Measurements from ENCODE around the gene CBFB. TPM values are rescaled to one million over a fixed set of nuclear protein-coding genes. Genes with fewer than 3 reads are reported as not detected.

The CBFB gene
- total and polyA plus RNA-seq, 2 of the 4 experiments (the other 2 are of a cell fraction): 44.2 to 48.0 TPM

GRCh38 chr16:67030221-67030962, 1.4 kb downstream of the CBFB start:
- Histone ChIP-seq H4K91ac (ENCODE audit: insufficient read depth, low read depth, low read length) (no peak overlapping the region), H3K9me1 (ENCODE audit: insufficient read depth, low read length) (peaks cover 6% of the 10 kb centered on the region; the same call in 1 of the 2 replicates), H2AFZ (replicated peaks; ENCODE audit: low read length, poor library complexity) (no peak overlapping the region), H3K27me3 (ENCODE audit: control insufficient read depth, insufficient read depth, low read length) (no peaks in the 10 kb centered on the region), H2BK15ac (ENCODE audit: low read depth, low read length) (no peak overlapping the region), H2BK120ac (ENCODE audit: low read depth, low read length) (no peak overlapping the region), H3K79me1 (ENCODE audit: low read depth in 1 of 2, low read length in 2 of 2) (peaks cover 5 to 31% of the 10 kb centered on the region in 2 experiments; a peak in 3 of 4 replicates), H3K56ac (ENCODE audit: extremely low read depth, insufficient read depth, low read length) (peak overlapping the region; percentile 32; the same call in 1 of the 2 replicates), H3K23ac (ENCODE audit: low read depth, low read length) (peak overlapping the region; percentile 43), H3K4me1 (ENCODE audit: control insufficient read depth, insufficient read depth, low read length) (peaks cover 11% of the 10 kb centered on the region), H3K27ac (ENCODE audit: insufficient read depth, low read length) (peak overlapping the region; percentile 92), H2AK5ac (ENCODE audit: low read depth, low read length) (peak overlapping the region; percentile 36; the same call in 1 of the 2 replicates), H3K9me3 (ENCODE audit: control insufficient read depth, insufficient read depth, low read length) (no peaks in the 10 kb centered on the region), H3K14ac (replicated peaks; ENCODE audit: low read depth, low read length) (peak overlapping the region; percentile 59), H4K8ac (ENCODE audit: low read depth in 2 of 2, low read length in 2 of 2) (peak overlapping the region in 1 of 2 experiments; percentile 49; a peak in 1 of 4 replicates), H3K4me2 (ENCODE audit: low read depth, low read length) (peak overlapping the region; percentile 94), H3K4me3 (ENCODE audit: insufficient read depth, low read depth, low read length) (peak overlapping the region; percentile 85), H3K4ac (ENCODE audit: low read depth, low read length) (peak overlapping the region; percentile 44; the same call in 1 of the 2 replicates), H4K20me1 (ENCODE audit: insufficient read depth, low read length) (peaks cover 38% of the 10 kb centered on the region), H2BK20ac (ENCODE audit: low read depth, low read length) (no peak overlapping the region), H3K36me3 (ENCODE audit: control insufficient read depth, insufficient read depth, low read length) (peaks cover 8% of the 10 kb centered on the region), H3K9ac (ENCODE audit: low read depth, low read length) (peak overlapping the region; percentile 88), H2AK9ac (replicated peaks; ENCODE audit: low read depth, low read length, poor library complexity) (no peak overlapping the region), H4K5ac (ENCODE audit: low read depth, low read length) (no peak overlapping the region), H2BK5ac (ENCODE audit: low read depth, low read length, poor library complexity, severe bottlenecking) (peak overlapping the region; percentile 91), H3K18ac (ENCODE audit: low read depth, low read length) (no peak overlapping the region)
- BruUV-seq (replicated peaks): no TSS peak
- no CpG with 5 or more reads among the region's 18 CpGs for WGBS, 2 experiments (ENCODE audit: extremely low coverage in 2 of 2, insufficient read length in 1 of 2)
- in situ Hi-C loops (cut with MboI; ENCODE audit: low sequenced_read_pairs): no loop called here
- ATAC-seq (ENCODE audit: low read depth) (no peak), DNase-seq (no peak)
- TF ChIP-seq MAZ (IDR thresholded peaks at IDR 0.05; ENCODE audit: borderline replicate concordance, low read depth, low read length) (no peak), BHLHE40 (IDR thresholded peaks at IDR 0.05; ENCODE audit: low read depth, low read length) (no peak), RFX5 (IDR thresholded peaks at IDR 0.05; ENCODE audit: low read depth, low read length) (no peak), NFE2L2 (IDR thresholded peaks at IDR 0.05; ENCODE audit: low read depth, low read length) (no peak), MXI1 (IDR thresholded peaks at IDR 0.05; ENCODE audit: borderline replicate concordance, low read depth, low read length) (no peak), MAFK (IDR thresholded peaks at IDR 0.05; ENCODE audit: low read depth, low read length) (no peak), CHD1 (IDR thresholded peaks at IDR 0.05; ENCODE audit: low read depth, low read length) (no peak), POLR2A (IDR thresholded peaks at IDR 0.05; ENCODE audit: low read depth, low read length) (no peak), RCOR1 (IDR thresholded peaks at IDR 0.05; ENCODE audit: insufficient replicate concordance, low read length) (no peak), SMC3 (IDR thresholded peaks at IDR 0.05; ENCODE audit: low read depth, low read length) (no peak), RAD21 (IDR thresholded peaks at IDR 0.05; ENCODE audit: low read length) (no peak), FOS (IDR thresholded peaks at IDR 0.05; ENCODE audit: low read depth, low read length) (no peak), CEBPB (IDR thresholded peaks at IDR 0.05; ENCODE audit: low read depth, low read length) (no peak)
- TF ChIP-seq, protein P1, sequence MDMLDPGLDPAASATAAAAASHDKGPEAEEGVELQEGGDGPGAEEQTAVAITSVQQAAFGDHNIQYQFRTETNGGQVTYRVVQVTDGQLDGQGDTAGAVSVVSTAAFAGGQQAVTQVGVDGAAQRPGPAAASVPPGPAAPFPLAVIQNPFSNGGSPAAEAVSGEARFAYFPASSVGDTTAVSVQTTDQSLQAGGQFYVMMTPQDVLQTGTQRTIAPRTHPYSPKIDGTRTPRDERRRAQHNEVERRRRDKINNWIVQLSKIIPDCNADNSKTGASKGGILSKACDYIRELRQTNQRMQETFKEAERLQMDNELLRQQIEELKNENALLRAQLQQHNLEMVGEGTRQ (IDR thresholded peaks at IDR 0.05; ENCODE audit: low read depth, low read length): no peak
- TF ChIP-seq, protein P2, sequence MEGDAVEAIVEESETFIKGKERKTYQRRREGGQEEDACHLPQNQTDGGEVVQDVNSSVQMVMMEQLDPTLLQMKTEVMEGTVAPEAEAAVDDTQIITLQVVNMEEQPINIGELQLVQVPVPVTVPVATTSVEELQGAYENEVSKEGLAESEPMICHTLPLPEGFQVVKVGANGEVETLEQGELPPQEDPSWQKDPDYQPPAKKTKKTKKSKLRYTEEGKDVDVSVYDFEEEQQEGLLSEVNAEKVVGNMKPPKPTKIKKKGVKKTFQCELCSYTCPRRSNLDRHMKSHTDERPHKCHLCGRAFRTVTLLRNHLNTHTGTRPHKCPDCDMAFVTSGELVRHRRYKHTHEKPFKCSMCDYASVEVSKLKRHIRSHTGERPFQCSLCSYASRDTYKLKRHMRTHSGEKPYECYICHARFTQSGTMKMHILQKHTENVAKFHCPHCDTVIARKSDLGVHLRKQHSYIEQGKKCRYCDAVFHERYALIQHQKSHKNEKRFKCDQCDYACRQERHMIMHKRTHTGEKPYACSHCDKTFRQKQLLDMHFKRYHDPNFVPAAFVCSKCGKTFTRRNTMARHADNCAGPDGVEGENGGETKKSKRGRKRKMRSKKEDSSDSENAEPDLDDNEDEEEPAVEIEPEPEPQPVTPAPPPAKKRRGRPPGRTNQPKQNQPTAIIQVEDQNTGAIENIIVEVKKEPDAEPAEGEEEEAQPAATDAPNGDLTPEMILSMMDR (conservative IDR thresholded peaks at IDR 0.05; ENCODE audit: low read depth, low read length): no peak
- intact Hi-C loops (cut with micrococcal nuclease): loop anchor here (5.0 kb wide), 1 partner anchor 62 kb away; no protein-coding TSS in a partner anchor
- ChIA-PET POLR2A (ENCODE audit: unreplicated experiment) (interaction anchor here (0.6 kb wide), 1 partner anchor 31 kb away, joined by 21 read pairs; no protein-coding TSS in a partner anchor), CTCF (interaction anchor here (1.1 to 1.9 kb wide), 2 partner anchors 12 to 71 kb away, joined by 4 to 9 read pairs; no protein-coding TSS in a partner anchor)
- dilution Hi-C loops (cut with HindIII; ENCODE audit: low sequenced_read_pairs, unreplicated experiment): no loop called here

Measured in IMR-90 (cell line).